ENCODE data around the gene ABCA4.

GRCh38 chr1:94081566-94082344 lies 39.2 kb downstream of the ABCA4 start:
- TF ChIP-seq POLR2AphosphoS5 (IDR thresholded peaks at IDR 0.05) (no peak), POLR2A (IDR thresholded peaks at IDR 0.05) (no peak), CTCF (IDR thresholded peaks at IDR 0.05) (no peak)

Data from stomach (tissue), 4 donors.